ENCODE results near the gene SLC12A7. TPM values are rescaled to one million over a fixed set of nuclear protein-coding genes. Genes with fewer than 3 reads are reported as not detected.
A peak's percentile ranks its signal among the peaks of the same experiment; 100 is the strongest.

Gene SLC12A7
- total RNA-seq, 2 experiments from 2014 or later = 32.6 to 34.2 TPM

DNA sequence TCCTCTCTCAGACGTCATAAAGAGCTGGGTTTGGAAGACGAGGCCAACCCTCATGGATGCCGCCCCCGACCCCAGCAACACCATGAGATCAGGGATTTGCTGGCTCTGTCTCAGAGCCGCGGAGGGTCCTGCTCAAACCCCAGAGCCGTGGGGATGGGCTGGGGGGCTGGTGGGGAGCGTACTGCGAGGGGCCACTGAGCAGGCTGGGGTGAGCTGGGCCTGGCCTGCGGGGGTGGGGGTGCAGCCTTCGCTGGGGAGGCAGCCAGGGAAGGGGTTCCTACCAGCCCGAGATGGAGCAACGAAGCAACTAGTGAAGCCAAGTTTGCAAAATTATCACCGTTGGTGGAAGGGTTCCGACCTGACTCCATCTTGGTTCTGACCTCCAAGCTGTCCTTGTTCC lies 5.1 kb upstream of the SLC12A7 start:
- no peak overlapping the region for H3K27ac Mint-ChIP-seq
- H3K4me3 Mint-ChIP-seq = no peak overlapping the region
- H3K27me3 Mint-ChIP-seq = peaks cover 12% of the 10 kb centered on the region
- POLR2A ChIA-PET = no interaction called here
- no peak for DNase-seq
- no peaks in the 10 kb centered on the region for H3K9me3 Mint-ChIP-seq
- CTCF ChIA-PET = no interaction called here
- peaks cover 2% of the 10 kb centered on the region for H3K4me1 Mint-ChIP-seq
- no peaks in the 10 kb centered on the region for H3K36me3 Mint-ChIP-seq (ENCODE audit: low read depth)

DNA sequence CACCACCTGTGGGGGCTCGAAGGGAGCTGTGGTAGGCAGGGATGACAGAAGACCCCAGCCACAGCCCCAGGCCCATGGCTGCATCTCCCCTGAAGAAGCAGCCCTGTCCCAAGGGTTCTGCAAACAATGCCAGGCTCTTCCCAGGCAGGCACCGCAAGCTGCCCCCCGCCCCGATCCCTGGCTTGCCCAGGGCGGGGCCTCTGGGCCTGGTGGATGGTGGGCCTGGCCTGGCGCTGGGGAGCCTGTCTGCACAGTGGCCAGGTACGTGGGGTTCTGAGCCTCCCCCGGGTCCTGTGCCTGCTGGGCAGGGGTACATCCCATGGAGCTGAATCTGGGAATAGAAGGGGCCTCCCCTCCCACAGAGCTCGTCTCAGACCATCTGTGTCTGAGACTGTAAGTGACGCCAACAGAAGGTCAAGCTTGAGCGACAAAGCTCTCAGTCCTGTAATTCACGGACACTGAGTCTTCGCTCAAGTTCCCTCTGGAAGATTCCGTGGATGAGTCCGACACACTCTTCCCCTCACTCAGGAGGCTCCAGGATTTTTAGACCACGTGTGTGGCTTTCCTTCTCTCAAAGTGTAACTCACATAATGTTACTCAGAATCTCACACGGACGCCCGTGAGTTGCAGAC lies 4.4 kb upstream of the SLC12A7 start:
- DNase-seq = no peak
- peaks cover 12% of the 10 kb centered on the region for H3K27me3 Mint-ChIP-seq
- H3K36me3 Mint-ChIP-seq (ENCODE audit: low read depth) = no peaks in the 10 kb centered on the region
- peaks cover 2% of the 10 kb centered on the region for H3K4me1 Mint-ChIP-seq
- no peak overlapping the region for H3K27ac Mint-ChIP-seq
- ChIA-PET POLR2A (no interaction called here), CTCF (no interaction called here)
- H3K9me3 Mint-ChIP-seq = no peaks in the 10 kb centered on the region
- H3K4me3 Mint-ChIP-seq = no peak overlapping the region

DNA sequence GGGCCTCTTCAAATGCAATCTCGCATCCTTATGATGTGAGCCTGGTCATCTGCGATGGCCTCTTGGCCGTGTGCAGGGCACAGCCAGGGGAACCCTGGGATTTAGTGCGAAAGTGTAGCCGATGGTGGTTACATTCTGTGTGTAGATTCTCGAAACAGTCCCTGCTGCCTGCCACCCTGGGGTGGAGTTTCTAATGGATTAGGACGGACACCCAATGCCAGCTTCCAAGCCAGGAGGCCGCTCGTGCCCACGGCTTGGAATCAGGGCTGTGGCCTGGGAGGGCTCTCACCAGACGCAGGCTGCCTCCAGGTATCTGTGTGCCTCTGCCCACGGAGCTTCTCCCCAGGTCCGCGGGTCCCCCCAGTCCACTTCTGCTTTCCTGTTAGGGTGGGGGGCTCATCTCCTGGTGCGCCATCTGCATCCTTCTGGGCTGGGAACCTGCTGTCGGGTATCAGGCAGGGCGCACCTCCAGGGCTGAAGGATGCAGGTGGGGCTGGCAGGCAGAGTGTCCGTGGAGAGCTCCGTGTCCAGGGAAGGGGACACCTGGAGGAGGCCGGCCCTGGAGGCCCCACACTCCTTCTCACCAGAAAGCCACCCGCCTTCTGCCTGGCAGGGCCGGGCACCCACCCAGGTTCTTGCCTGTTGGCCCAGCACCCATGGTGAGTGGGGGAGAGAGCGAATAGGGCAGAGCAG lies 3.4 kb upstream of the SLC12A7 start:
- no peak overlapping the region for H3K27ac Mint-ChIP-seq
- POLR2A ChIA-PET = no interaction called here
- H3K4me1 Mint-ChIP-seq = peaks cover 8% of the 10 kb centered on the region
- H3K27me3 Mint-ChIP-seq = peaks cover 13% of the 10 kb centered on the region
- CTCF ChIA-PET = no interaction called here
- no peaks in the 10 kb centered on the region for H3K36me3 Mint-ChIP-seq (ENCODE audit: low read depth)
- H3K9me3 Mint-ChIP-seq = no peaks in the 10 kb centered on the region
- no peak for DNase-seq
- no peak overlapping the region for H3K4me3 Mint-ChIP-seq

DNA sequence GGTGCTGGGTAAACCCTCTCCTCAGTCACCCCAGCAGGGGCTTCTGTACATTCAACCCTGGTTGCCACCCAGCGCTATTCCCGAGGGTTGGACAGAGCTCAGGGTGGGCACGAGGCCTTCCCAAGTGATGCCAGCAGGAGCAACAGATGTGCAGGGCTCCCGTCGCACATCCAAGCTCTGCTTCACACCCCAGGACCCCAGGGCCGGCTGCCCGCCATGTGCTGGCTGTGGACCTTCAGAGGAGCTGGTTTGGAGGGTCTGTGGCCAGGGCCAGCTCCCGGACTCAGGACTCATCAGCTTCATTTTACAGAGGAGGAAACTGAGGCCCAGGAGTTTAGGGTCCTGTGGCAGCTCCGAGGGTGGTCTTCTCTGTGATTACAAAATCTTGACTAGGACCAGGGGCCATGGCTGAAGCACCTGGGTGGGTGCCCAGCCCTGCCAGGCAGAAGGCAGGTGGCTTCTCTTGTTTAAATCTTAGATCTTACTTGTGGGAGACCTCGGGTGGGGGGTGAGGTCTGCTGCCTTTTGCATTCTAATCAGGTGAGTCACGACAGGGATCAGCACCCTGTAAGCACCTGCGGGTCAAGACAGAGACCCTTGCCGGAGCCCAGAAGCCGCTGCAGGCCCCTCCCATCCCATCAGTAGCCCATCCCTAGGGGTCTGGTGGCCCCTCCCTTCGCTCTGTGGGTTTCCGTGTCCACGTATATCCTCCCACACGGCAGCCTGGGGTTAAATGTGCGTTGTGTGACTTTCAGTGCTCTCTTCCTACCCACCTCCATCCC lies 2.1 kb upstream of the SLC12A7 start:
- H3K27ac Mint-ChIP-seq = no peak overlapping the region
- H3K36me3 Mint-ChIP-seq (ENCODE audit: low read depth) = no peaks in the 10 kb centered on the region
- DNase-seq = no peak
- H3K9me3 Mint-ChIP-seq = no peaks in the 10 kb centered on the region
- POLR2A ChIA-PET = no interaction called here
- no peak overlapping the region for H3K4me3 Mint-ChIP-seq
- CTCF ChIA-PET = no interaction called here
- H3K4me1 Mint-ChIP-seq = peaks cover 12% of the 10 kb centered on the region
- H3K27me3 Mint-ChIP-seq = peaks cover 13% of the 10 kb centered on the region

DNA sequence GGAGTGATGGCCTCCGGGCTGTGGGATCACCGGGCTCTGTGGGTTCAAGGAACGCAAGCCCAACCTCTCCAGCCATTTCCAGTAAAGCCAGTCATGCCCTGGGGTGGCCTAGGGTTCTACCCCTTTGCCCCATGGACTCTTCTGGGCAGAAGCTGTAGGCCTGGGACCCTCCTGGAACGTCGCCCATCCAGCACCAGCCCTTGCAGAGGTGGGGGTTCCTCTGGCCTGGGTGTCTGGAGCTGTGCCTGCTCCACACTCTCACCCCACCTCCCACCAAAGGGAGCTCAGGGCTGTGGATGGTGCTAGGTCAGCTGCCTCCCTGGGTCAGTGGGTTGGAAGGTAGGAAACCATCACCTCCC lies 1.4 kb upstream of the SLC12A7 start:
- H3K36me3 Mint-ChIP-seq (ENCODE audit: low read depth) = no peaks in the 10 kb centered on the region
- no peaks in the 10 kb centered on the region for H3K9me3 Mint-ChIP-seq
- ChIA-PET POLR2A (interaction anchor here (0.6 kb wide), 1 partner anchor 797 kb away, joined by 3 read pairs; no protein-coding TSS in a partner anchor), CTCF (no interaction called here)
- H3K27ac Mint-ChIP-seq = no peak overlapping the region
- peak overlapping the region; percentile 27 for H3K4me3 Mint-ChIP-seq
- H3K27me3 Mint-ChIP-seq = peaks cover 13% of the 10 kb centered on the region
- no peak for DNase-seq
- peaks cover 15% of the 10 kb centered on the region for H3K4me1 Mint-ChIP-seq

DNA sequence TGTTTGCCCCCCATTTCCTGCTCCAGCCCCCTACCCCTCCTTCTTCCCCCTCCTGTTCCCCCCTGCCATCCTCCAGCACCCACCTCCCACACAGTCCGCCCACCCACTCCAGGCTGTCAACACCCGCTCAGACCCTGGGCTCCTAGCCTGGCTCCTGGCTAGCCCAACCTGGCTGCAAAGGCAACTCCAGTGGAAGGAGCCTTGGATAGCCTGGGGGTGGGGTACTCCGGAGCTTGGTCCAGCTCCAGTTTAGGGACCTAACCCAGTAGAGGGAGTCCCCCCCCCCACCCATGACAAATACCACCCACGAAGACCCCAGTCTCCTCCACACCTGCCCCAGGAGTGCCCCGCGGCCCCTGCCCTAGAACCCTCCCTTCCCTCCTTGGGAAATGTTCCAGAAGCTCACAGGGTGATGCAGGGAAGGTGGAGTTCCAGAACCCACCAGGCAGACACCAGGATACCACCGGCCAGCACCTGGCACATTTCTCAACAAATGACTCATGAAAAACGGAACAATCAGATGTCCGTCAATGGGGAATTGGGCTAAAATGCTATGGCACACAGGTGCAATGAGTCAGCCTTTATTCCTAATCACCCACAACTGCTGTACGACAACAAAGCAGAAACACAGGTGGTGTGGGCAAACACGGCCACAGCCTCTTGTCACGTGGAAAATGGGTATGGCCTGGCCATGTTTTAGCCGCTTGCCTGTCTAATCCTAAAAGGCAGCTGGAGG lies 901 bp upstream of the SLC12A7 start:
- H3K4me1 Mint-ChIP-seq = peaks cover 18% of the 10 kb centered on the region
- no peaks in the 10 kb centered on the region for H3K9me3 Mint-ChIP-seq
- no peak overlapping the region for H3K4me3 Mint-ChIP-seq
- no peaks in the 10 kb centered on the region for H3K36me3 Mint-ChIP-seq (ENCODE audit: low read depth)
- peaks cover 13% of the 10 kb centered on the region for H3K27me3 Mint-ChIP-seq
- ChIA-PET POLR2A (interaction anchor here (0.6 kb wide), 1 partner anchor 796 kb away, joined by 3 read pairs; no protein-coding TSS in a partner anchor), CTCF (no interaction called here)
- no peak for DNase-seq
- no peak overlapping the region for H3K27ac Mint-ChIP-seq

DNA sequence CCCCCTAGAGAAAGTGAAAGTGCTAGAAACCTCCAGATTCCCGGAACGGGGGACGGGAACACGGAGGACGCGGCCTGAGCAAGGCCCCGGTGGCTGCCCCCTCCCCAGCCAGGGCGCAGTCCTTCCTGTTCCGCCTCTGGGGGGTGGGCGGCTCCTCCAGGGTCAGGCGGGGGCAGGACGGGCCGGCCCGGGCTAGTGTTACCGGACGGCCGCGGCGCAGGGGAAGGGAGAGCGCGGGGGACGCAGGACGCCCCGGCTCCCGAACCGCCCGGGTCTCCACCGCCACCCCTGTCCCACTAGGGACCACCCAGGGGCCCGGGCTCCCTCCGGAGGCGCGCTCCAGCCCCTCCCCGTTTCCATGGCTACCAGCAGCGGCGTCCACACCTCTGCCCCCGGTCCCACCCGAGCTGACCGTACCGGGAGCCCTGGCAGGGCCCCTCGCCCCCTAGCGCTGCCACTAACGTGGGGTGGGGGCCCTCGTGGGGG lies 579 bp downstream of the SLC12A7 start:
- H3K4me1 Mint-ChIP-seq = peaks cover 33% of the 10 kb centered on the region
- peaks cover 13% of the 10 kb centered on the region for H3K27me3 Mint-ChIP-seq
- ChIA-PET POLR2A (no interaction called here), CTCF (no interaction called here)
- H3K36me3 Mint-ChIP-seq (ENCODE audit: low read depth) = peaks cover 4% of the 10 kb centered on the region
- peak overlapping the region; percentile 82 for H3K4me3 Mint-ChIP-seq
- H3K9me3 Mint-ChIP-seq = no peaks in the 10 kb centered on the region
- H3K27ac Mint-ChIP-seq = no peak overlapping the region
- peak; percentile 21 for DNase-seq

DNA sequence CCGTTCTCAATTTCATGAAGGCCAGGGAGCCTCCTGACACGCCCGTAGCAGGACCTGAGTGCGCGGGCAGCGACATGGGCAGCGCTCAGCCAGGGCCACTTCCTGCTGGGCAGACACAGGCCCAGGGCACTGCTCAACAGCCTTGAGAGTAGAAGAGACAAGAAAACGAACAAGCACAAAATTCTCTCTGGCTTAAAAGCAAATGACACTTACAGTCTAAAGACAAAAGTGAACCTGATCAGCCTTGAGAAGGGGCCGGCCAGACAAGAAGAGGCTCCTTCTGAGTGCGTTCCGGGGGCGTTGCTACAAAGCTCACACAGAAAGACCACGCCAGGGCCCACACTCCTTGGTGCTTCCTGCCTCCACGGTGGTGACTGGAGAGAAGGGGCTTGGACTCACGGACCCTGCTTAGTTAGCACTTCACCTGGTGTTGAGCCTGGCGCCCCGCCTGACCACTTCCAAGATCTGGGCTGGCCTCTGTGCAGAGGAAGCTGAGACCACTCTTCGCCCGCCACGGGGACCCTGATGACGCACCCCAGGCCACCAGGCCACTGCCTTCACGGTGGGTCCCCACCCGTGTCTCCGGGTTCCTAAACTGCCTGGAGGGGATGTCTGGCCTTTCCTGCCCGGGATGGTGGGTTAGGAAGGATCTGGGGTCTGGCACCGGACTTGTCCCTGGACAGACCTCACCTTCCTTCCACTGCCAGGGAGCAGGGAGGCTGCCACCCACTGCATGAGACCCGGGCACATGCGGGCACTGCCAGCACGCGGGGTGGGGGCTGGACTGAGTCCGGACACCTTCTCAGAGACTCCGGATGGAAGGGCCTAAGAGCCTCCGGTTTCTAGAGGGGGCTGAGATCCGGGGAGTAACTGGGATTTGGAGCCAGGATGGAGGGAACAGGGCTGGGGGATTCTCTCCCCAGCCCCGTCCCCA lies 1.3 kb downstream of the SLC12A7 start:
- H3K27ac Mint-ChIP-seq = no peak overlapping the region
- H3K27me3 Mint-ChIP-seq = peaks cover 13% of the 10 kb centered on the region
- ChIA-PET CTCF (no interaction called here), POLR2A (no interaction called here)
- H3K4me3 Mint-ChIP-seq = peak overlapping the region; percentile 82
- DNase-seq = no peak
- H3K9me3 Mint-ChIP-seq = no peaks in the 10 kb centered on the region
- H3K4me1 Mint-ChIP-seq = peaks cover 39% of the 10 kb centered on the region
- H3K36me3 Mint-ChIP-seq (ENCODE audit: low read depth) = peaks cover 4% of the 10 kb centered on the region

DNA sequence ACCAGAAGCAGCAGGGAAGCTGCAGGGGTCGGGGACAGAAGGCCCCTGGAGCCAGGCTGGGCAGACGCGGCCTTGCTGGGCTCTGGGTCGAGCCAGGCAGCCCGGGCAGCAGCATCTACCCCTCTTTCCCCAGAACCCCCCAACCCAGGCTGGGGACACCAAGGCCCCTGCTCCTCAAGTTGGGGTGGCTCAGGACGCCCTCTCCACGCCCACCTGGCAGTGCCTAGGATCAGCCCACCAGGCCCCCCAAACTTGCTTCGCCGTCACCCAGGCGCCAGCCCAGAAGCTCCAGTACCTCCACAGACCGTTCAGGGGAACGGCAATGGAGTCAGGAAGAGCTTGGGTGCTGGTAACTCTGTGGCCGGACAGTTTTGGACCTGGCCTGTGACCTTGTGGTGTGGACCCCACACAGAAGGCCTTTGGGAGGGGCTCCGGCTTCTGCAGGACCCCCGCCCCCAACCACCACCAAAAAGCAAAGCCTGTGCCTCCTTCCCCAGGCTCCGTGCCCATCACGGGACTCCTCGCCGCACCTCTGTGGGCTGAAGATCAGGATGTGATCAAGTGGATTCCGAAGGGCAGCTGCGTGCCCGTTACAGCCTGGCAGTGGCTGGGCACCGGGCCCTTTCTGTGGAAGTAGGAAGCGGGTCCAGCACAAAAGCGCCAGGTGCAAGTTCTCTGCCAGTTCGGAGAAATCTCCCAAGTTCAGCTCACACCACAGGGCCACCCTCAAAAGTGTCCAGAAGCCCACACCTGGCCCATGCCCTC lies 2.1 kb downstream of the SLC12A7 start:
- ChIA-PET CTCF (no interaction called here), POLR2A (no interaction called here)
- H3K27me3 Mint-ChIP-seq = peaks cover 13% of the 10 kb centered on the region
- H3K27ac Mint-ChIP-seq = no peak overlapping the region
- peaks cover 4% of the 10 kb centered on the region for H3K36me3 Mint-ChIP-seq (ENCODE audit: low read depth)
- no peak for DNase-seq
- peaks cover 47% of the 10 kb centered on the region for H3K4me1 Mint-ChIP-seq
- no peaks in the 10 kb centered on the region for H3K9me3 Mint-ChIP-seq
- H3K4me3 Mint-ChIP-seq = peak overlapping the region; percentile 82

DNA sequence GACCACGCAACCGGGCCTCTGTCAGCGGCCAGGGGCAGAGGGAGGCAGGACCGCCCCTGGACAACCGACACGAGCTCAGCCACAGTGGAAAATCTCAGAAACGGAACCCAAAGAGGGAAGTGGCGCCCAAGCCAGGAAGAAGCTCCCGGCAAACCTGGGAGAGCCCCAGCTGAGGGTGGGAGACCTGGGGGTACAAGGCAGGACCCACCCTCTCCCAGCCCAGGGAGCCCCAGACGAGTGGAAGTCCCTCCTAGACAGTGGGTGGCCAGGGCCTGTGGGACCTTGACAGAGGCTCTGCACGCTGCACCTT lies 3.0 kb downstream of the SLC12A7 start:
- no peak for DNase-seq
- no peaks in the 10 kb centered on the region for H3K9me3 Mint-ChIP-seq
- ChIA-PET CTCF (no interaction called here), POLR2A (interaction anchor here (0.6 kb wide), 1 partner anchor 234 kb away, joined by 3 read pairs; no protein-coding TSS in a partner anchor)
- peaks cover 11% of the 10 kb centered on the region for H3K27me3 Mint-ChIP-seq
- peaks cover 55% of the 10 kb centered on the region for H3K4me1 Mint-ChIP-seq
- H3K27ac Mint-ChIP-seq = no peak overlapping the region
- peaks cover 4% of the 10 kb centered on the region for H3K36me3 Mint-ChIP-seq (ENCODE audit: low read depth)
- H3K4me3 Mint-ChIP-seq = no peak overlapping the region

DNA sequence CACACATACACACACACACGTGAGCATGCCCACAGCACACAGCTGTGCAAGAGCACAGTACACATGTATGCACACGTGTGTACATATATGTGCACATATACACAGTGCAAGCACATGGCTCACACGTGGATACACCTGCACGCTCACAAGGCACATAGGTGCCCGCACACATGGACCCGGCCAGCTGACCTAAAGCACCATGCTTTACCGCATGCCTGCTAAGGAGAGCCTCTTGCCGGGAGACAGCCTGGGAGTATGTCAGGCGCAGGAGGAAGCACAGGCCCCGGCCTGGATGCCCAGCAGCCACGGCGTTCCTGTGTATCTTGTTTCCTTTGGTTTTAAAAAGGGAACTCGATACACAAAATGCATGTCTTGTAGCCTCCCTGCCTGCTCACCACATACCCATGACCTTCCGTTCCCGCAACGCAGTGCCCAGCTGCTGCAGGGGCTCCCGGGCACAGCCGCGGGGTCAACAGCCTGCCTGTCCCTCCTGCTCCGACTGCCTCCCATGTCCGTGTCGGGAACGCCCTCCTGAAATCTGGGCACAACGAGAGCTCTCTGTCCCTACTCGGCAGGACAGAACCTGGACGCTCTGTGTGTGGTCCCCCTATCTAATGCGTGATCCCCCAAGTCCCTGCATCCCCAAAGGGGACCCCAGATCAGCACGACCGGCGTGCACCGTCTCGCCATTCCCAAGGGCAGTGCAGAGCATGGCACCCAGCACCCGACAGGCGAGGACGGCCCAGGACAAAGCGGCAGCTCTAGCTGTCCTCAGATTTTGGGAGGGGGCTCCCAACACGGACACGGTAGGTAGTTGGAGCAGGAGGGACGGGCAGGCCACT lies 3.6 kb downstream of the SLC12A7 start:
- ChIA-PET POLR2A (no interaction called here), CTCF (no interaction called here)
- Mint-ChIP-seq H3K27ac (peak overlapping the region; percentile 47), H3K27me3 (peaks cover 7% of the 10 kb centered on the region), H3K4me3 (no peak overlapping the region), H3K36me3 (ENCODE audit: low read depth) (peaks cover 4% of the 10 kb centered on the region), H3K9me3 (no peaks in the 10 kb centered on the region), H3K4me1 (peaks cover 61% of the 10 kb centered on the region)
- no peak for DNase-seq
